ENCODE results near the gene CCDC91.

GRCh38 chr12:28585146-28585545, 394.9 kb downstream of the CCDC91 start:
- no peak for TF ChIP-seq SP1 (IDR thresholded peaks at IDR 0.05)
- no peak for TF ChIP-seq FOXM1 (IDR thresholded peaks at IDR 0.05; ENCODE audit: borderline replicate concordance)
- no peak for TF ChIP-seq ELF4 (IDR thresholded peaks at IDR 0.05)
- no peak for TF ChIP-seq TARDBP (IDR thresholded peaks at IDR 0.05)
- TF ChIP-seq SUZ12 (IDR thresholded peaks at IDR 0.05): no peak
- no peak for TF ChIP-seq FOXA1 (IDR thresholded peaks at IDR 0.05)
- no peak for TF ChIP-seq NFRKB (IDR thresholded peaks at IDR 0.05)
- no peak for TF ChIP-seq LEF1 (IDR thresholded peaks at IDR 0.05; ENCODE audit: borderline replicate concordance)
- TF ChIP-seq BHLHE40 (IDR thresholded peaks at IDR 0.05; ENCODE audit: borderline replicate concordance): no peak
- TF ChIP-seq PKNOX1 (IDR thresholded peaks at IDR 0.05): no peak
- no peak for TF ChIP-seq ZNF384 (IDR thresholded peaks at IDR 0.05)
